ENCODE data around the gene FBXO30.

GRCh38 chr6:145819994-145820393 is 5.4 kb upstream of the FBXO30 start:
- TF ChIP-seq EZH2 (IDR thresholded peaks at IDR 0.05), result no peak
- TF ChIP-seq POLR2AphosphoS5 (IDR thresholded peaks at IDR 0.05; ENCODE audit: borderline replicate concordance, low read depth, low read length), result no peak

All from SK-N-MC (cell line).